ENCODE data around the gene EFCC1. TPM values are rescaled to one million over a fixed set of nuclear protein-coding genes. Genes with fewer than 3 reads are reported as not detected.
"Not testable (repeated sequence)": the region's sequence is repeated elsewhere in the genome, so short reads cannot be mapped to it uniquely, and the experiment has no call there.

Gene EFCC1
- polyA plus RNA-seq, 10 donors, result 0.79 to 1.6 (median 1.3) TPM

DNA sequence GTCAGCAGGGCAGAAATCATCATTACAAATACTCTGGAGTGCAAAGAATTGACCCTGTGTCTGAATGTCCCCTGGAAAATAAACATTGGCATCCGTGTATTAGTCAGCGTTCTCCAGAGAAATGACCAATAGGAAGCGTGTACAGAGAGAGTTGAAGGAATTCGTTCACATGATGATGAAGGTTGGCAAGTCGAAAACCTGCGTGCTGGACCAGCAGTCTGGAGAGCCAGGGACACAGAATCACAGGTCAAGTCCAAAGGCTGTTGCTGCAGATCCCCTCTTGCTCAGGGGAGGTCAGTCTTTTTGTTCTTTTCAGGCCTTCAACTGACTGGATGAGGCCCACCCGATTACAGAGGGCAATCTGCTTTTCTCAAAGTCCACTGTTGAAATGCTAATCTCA is 76.1 kb downstream of the EFCC1 start:
- no peak for DNase-seq

DNA sequence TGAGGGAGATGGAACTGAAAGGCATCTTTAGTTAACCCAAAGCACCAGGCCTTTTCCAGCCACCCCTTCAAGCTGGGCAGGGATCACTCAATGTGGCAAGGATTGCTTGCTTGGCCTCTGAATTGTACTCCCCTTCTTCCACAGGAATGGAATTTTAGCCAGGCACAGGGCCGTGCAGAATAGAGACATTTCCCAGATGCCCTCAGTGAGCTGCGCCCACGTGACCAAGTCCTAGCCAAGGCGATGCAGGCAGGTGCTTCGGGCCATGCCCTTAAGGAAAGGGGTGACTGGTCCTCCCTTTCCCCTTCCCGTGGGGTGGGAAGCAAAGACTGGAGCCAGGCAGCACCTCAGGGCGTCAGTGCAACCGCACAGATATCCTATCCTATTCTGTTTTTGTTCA is 77.4 kb downstream of the EFCC1 start:
- DNase-seq, result no peak

DNA sequence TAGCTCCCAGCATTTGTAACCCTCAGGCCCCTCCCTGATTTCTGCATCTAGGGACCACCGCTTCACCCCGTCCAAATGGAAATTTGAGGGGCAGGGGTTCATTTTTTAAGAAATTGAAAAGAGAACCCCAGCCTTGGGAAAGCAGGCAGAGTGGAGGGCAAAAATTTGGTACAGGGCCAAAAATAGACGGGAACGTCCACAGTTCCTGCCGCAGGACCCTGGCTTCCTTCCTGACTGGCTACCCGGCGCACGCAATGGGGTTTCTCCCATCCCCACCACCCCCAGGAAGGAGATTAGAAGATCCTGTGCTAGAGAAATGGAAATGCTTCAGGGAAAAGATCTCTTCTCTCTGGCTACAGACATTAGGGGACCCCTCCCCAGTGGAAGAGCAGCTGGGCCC is 80.4 kb downstream of the EFCC1 start:
- DNase-seq, result no peak

- DNase-seq, result no peak
Measured at GRCh38 chr3:129082026-129082425, 80.9 kb downstream of the EFCC1 start.

- DNase-seq, result no peak
Measured at GRCh38 chr3:129084501-129084900, 83.4 kb downstream of the EFCC1 start.

DNA sequence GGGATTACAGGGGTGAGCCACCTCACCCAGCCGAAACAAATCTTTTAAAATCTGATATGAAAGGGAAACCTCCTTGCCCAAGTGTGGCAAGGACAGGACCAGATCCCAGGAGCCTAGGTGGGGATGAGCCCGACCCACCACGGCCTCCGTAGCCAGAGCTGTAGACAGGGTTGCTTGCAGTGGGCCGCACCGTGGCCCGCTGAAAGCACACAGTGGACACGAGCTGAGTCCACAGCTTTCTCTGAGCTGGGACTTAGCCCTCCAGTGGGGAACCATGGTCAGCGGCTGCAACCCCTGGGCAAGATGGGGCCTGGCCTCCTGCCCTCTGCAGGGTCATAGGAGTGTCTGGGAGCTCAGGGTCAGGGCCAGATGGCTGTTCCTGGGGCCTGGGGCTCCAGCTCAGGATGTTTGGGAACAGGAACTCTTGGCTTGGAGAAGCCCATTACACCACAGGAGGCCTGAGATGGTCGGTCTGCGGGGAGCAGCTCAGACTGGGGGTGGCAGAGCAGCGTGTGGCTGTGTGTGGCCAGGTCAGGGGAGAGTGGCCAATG is 84.1 kb downstream of the EFCC1 start:
- DNase-seq, result no peak

- DNase-seq, result no peak
Measured at GRCh38 chr3:129085818-129086217, 84.7 kb downstream of the EFCC1 start.

DNA sequence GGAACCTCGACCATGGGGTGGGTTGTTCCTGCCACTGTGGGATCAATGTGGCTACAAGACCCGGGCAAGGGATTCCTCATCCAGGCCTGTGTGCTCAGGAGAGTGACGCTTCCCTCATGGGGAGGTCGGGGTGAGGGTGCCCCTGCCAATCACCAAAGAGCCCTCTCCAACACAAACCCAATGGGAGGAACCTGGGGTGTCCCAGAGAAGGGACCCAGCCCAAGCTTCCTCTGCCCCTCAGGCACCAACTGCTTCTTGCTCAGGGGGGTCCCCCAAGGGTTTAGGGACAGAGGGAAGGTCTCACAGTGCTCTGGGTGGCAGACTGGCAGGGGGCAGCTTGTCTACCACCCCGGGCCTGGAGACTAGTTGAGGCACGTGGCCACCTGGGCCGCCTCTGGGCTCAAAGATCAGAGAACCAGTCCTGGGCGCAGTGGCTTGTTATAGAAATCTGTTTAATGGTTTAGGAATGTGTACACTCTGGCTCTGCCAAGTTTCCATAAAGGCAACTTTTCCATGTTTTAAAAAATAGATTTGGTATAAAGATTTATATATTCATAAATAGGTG is 86.1 kb downstream of the EFCC1 start:
- DNase-seq, result peak; percentile 17 to 84 (median 62)

DNA sequence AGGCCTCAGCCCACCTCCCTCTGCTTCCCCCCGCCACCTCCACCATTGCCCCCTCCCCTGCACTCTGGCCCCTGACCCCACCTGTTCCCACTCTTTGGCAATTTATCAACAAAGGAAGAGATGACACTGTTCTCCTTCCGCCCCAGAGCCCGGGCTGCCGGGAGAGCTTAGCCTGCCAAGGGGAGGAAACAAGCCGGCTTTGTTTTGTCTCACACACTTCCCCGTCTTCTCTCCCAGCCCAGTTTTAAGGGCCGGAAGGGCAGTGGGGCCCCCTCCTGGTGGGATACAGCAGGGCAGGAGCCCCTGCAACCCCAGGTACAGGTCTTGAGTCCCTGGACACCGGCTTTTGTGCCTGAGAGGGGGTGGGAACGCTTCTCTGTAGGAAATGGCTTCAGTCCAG is 86.8 kb downstream of the EFCC1 start:
- DNase-seq, result peak in 2 of 3 donors; percentile 58 to 66

- DNase-seq, result not testable (repeated sequence)
Measured at GRCh38 chr3:129088312-129088711, 87.2 kb downstream of the EFCC1 start.

Other genes starting within 250 kb of the EFCC1 start
- gene ACAD9, start 121.7 kb upstream of the EFCC1 start, polyA plus RNA-seq (ENCODE audit: insufficient read length in 10 of 10), result 10 to 100 TPM; 20.7 to 31.3 (median 26.3) TPM
- 1 to 10 TPM in 2 of 10 donors, under 1 TPM in 8; 0.42 to 1.5 (median 0.85) TPM for gene CFAP92, start 7.2 kb upstream of the EFCC1 start, polyA plus RNA-seq (ENCODE audit: insufficient read length in 10 of 10)
- under 1 TPM in 7 of 10 donors, not detected in 3; 0.24 to 0.59 (median 0.36) TPM for gene GP9, start 59.5 kb downstream of the EFCC1 start, polyA plus RNA-seq (ENCODE audit: insufficient read length in 10 of 10)
- gene RAB43, start 120.5 kb downstream of the EFCC1 start, polyA plus RNA-seq (ENCODE audit: insufficient read length in 10 of 10), result 1 to 10 TPM in 9 of 10 donors, under 1 TPM in 1; 0.78 to 3.6 (median 3.1) TPM
- 10 to 100 TPM; 29.9 to 45.3 (median 36.3) TPM for gene ISY1, start 159.8 kb downstream of the EFCC1 start, polyA plus RNA-seq (ENCODE audit: insufficient read length in 10 of 10)
- gene CNBP, start 182.6 kb downstream of the EFCC1 start, polyA plus RNA-seq (ENCODE audit: insufficient read length in 10 of 10), result 100 to 1,000 TPM; 298 to 344 (median 319) TPM
- 100 to 1,000 TPM; 103 to 143 (median 112) TPM for gene COPG1, start 248.3 kb downstream of the EFCC1 start, polyA plus RNA-seq (ENCODE audit: insufficient read length in 10 of 10)

Measured in muscle of back (tissue), 11 donors.